Measurements from ENCODE around the gene CAMTA1. TPM values are rescaled to one million over a fixed set of nuclear protein-coding genes. Genes with fewer than 3 reads are reported as not detected.
A peak's percentile ranks its signal among the peaks of the same experiment; 100 is the strongest.

CAMTA1 gene
- total RNA-seq, 1 donor from 2014 or later: 160 TPM

GRCh38 chr1:7754234-7754633 is 969.0 kb downstream of the CAMTA1 start:
- TF ChIP-seq, protein P1, sequence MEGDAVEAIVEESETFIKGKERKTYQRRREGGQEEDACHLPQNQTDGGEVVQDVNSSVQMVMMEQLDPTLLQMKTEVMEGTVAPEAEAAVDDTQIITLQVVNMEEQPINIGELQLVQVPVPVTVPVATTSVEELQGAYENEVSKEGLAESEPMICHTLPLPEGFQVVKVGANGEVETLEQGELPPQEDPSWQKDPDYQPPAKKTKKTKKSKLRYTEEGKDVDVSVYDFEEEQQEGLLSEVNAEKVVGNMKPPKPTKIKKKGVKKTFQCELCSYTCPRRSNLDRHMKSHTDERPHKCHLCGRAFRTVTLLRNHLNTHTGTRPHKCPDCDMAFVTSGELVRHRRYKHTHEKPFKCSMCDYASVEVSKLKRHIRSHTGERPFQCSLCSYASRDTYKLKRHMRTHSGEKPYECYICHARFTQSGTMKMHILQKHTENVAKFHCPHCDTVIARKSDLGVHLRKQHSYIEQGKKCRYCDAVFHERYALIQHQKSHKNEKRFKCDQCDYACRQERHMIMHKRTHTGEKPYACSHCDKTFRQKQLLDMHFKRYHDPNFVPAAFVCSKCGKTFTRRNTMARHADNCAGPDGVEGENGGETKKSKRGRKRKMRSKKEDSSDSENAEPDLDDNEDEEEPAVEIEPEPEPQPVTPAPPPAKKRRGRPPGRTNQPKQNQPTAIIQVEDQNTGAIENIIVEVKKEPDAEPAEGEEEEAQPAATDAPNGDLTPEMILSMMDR (IDR thresholded peaks at IDR 0.05; ENCODE audit: borderline replicate concordance): no peak
- Histone ChIP-seq H3K9me3 (replicated peaks) (no peaks in the 10 kb centered on the region), H3K36me3 (peaks cover 5% of the 10 kb centered on the region), H3K4me3 (no peak overlapping the region), H3K27ac (replicated peaks) (no peak overlapping the region), H3K4me1 (peaks cover 9% of the 10 kb centered on the region), H3K27me3 (ENCODE audit: low read depth) (no peaks in the 10 kb centered on the region)
- intact Hi-C loops (cut with micrococcal nuclease): no loop called here
- DNase-seq: no peak

GRCh38 chr1:7755448-7755847 is 970.2 kb downstream of the CAMTA1 start:
- no peak overlapping the region for H3K4me3 ChIP-seq
- TF ChIP-seq, protein P1 (IDR thresholded peaks at IDR 0.05; ENCODE audit: borderline replicate concordance): no peak
- DNase-seq: no peak
- H3K27ac ChIP-seq (replicated peaks): no peak overlapping the region
- H3K4me1 ChIP-seq: peaks cover 9% of the 10 kb centered on the region
- H3K9me3 ChIP-seq (replicated peaks): no peaks in the 10 kb centered on the region
- H3K27me3 ChIP-seq (ENCODE audit: low read depth): no peaks in the 10 kb centered on the region
- H3K36me3 ChIP-seq: no peaks in the 10 kb centered on the region
- intact Hi-C loops (cut with micrococcal nuclease): no loop called here

DNA sequence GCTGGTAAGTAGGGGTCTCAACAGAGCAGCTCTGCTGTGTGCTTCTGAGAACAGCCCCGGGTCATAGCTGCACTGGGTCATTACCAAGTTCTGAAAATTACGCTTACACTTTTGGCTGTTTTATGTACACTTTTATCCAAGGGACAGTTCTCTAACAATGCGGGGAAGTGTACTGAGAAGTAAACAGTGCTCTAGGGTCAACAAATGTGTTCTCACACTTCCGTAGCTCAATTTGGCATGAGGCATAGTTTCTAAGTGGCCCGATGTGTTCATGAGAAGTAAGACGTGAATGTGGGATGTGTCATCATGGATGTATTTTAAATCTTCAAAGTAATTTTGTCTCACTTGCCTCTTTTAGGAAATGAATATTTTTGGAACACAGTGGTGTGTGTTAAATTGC is 975.0 kb downstream of the CAMTA1 start:
- no peak for DNase-seq
- Histone ChIP-seq H3K36me3 (no peaks in the 10 kb centered on the region), H3K27ac (replicated peaks) (peak overlapping the region; percentile 2), H3K4me3 (no peak overlapping the region), H3K9me3 (replicated peaks) (no peaks in the 10 kb centered on the region), H3K4me1 (no peaks in the 10 kb centered on the region), H3K27me3 (ENCODE audit: low read depth) (no peaks in the 10 kb centered on the region)
- intact Hi-C loops (cut with micrococcal nuclease): no loop called here
- TF ChIP-seq, protein P1 (IDR thresholded peaks at IDR 0.05; ENCODE audit: borderline replicate concordance): no peak

GRCh38 chr1:7761103-7761502 is 975.8 kb downstream of the CAMTA1 start:
- intact Hi-C loops (cut with micrococcal nuclease): no loop called here

DNA sequence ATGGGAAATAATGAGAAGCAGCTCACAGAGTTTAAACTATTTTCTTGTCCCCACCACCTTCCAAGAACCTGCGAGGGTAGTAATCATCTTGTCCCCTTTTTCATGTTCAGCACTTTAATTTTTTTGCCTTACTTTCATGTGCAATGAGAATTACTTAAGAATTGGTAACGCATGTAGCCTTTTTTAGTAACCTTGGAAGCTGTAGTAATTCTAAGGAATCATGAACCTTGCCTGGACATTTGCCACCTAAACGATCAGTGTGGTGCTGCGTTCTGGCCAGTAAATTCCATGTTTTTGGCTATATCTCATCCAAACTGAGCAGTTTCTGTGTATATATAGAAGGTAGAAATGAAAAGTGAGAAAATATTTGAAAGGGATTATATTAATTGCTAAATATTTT is 981.9 kb downstream of the CAMTA1 start:
- Histone ChIP-seq H3K36me3 (no peaks in the 10 kb centered on the region), H3K27ac (replicated peaks) (no peak overlapping the region), H3K27me3 (ENCODE audit: low read depth) (no peaks in the 10 kb centered on the region), H3K4me1 (peaks cover 15% of the 10 kb centered on the region), H3K9me3 (replicated peaks) (no peaks in the 10 kb centered on the region), H3K4me3 (no peak overlapping the region)
- DNase-seq: no peak
- intact Hi-C loops (cut with micrococcal nuclease): no loop called here
- TF ChIP-seq, protein P1 (IDR thresholded peaks at IDR 0.05; ENCODE audit: borderline replicate concordance): no peak

More at GRCh38 chr1:7761103-7761502, 975.8 kb downstream of the CAMTA1 start:
- H3K27me3 ChIP-seq (ENCODE audit: low read depth): no peaks in the 10 kb centered on the region
- DNase-seq: no peak
- no peak overlapping the region for H3K4me3 ChIP-seq
- no peak overlapping the region for H3K27ac ChIP-seq (replicated peaks)
- H3K36me3 ChIP-seq: no peaks in the 10 kb centered on the region
- H3K4me1 ChIP-seq: no peaks in the 10 kb centered on the region
- TF ChIP-seq, protein P1 (IDR thresholded peaks at IDR 0.05; ENCODE audit: borderline replicate concordance): no peak
- no peaks in the 10 kb centered on the region for H3K9me3 ChIP-seq (replicated peaks)

GRCh38 chr1:7768583-7768982 is 983.3 kb downstream of the CAMTA1 start:
- TF ChIP-seq, protein P1 (IDR thresholded peaks at IDR 0.05; ENCODE audit: borderline replicate concordance): no peak
- Histone ChIP-seq H3K4me1 (peaks cover 30% of the 10 kb centered on the region), H3K27me3 (ENCODE audit: low read depth) (no peaks in the 10 kb centered on the region), H3K27ac (replicated peaks) (no peak overlapping the region), H3K4me3 (no peak overlapping the region), H3K9me3 (replicated peaks) (no peaks in the 10 kb centered on the region), H3K36me3 (peaks cover 4% of the 10 kb centered on the region)
- no peak for DNase-seq
- intact Hi-C loops (cut with micrococcal nuclease): no loop called here

Data from left ventricle myocardium inferior (tissue), 1 donor.